ENCODE measurements around the gene SCYGR7.
"Not testable (repeated sequence)": the region's sequence is repeated elsewhere in the genome, so short reads cannot be mapped to it uniquely, and the experiment has no call there.

Gene SCYGR7, protein sequence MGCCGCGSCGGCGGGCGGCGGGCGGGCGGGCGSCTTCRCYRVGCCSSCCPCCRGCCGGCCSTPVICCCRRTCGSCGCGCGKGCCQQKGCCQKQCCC

DNA sequence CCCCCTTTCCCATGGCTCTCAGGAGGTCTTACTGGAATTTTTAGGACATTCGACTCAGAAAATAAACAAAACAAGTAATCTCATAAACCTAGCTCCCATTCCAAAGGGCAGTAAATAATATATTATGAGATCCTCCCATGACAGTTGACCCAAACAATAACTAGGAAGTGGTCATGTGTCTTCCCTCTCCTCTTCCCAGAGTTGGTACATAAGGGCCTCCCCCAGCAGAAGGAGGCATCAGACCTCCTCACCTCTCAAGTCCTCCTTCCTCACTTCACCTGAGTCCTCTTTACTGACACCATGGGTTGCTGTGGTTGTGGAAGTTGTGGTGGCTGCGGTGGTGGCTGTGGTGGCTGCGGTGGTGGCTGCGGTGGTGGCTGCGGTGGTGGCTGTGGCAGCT is at the start of gene SCYGR7:
TSS of gene SCYGR7 (plus strand) at position 301 of the 400 bp plus-strand sequence. CDS start at position 301, 0 bp downstream.
- no peak for DNase-seq (ENCODE audit: low spot score)

DNA sequence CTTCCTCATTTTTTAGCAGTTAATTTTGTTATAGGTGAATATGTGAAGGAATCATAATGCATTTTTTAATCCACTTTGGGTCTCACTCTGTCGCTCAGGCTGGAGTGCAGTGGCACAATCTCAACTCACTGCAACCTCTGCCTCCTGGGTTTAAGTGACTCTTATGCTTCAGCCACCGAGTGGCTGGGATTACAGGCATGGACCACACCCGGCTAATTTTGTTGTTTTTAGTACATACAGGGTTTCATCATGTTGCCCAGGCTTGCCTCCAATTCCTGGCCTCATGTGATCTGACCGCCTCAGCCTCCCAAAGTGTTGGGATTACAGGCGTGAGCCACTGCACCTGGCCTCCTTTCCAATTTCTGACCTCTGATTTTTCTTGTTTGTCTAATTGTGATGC is 43.9 kb upstream of the SCYGR7 start:
- no peak for DNase-seq (ENCODE audit: low spot score)

DNA sequence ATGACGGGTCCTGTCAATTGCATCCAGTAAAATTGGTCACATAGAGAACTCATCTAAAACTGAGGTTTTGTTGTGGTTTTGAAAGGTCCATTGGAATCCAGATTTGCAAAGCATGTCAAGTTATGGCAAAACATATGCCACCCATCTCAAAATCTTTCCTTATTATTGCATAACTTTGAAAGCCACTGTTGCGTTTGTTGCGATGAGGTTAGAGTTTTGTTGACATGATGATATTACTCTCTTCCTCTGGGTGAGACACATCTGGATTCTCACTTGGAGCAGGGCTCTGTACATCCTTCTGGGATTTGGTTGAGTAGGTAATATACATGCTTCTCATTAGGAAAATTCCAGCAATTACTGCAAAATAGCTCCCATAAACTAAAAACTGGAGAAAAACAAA is 40.9 kb upstream of the SCYGR7 start:
- DNase-seq (ENCODE audit: low spot score): no peak

DNA sequence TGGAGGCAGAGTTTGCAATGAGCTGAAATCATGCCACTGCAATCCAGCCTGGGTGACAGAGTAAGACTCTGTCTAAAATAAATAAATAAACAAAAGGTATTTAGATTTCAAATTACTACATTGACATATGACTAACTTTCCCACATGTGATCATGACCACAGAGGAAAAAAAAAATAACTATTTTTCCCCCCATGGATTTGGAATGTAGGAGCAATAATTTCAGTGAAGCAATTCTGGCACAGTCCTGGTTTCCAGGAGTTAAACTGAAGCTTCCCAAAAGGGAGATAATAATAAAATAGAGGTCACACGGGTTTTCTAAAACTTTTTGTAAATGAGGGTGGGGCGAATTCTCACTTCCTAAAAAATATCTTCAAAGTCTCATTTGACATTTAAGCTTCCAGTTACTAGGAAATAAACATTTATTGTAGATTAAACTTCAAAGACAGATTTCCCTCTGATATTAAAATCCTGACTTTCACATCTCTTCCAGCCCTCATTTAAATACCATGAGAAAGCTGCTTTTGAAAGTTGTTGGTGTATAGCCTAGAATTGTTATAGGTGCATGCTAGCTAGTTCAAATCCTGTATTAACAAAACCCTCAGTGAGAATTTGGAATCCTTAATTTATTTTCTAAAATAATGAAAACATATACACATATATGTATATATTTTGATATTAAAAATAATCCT is 31.0 kb upstream of the SCYGR7 start:
- no peak for DNase-seq (ENCODE audit: low spot score)

DNA sequence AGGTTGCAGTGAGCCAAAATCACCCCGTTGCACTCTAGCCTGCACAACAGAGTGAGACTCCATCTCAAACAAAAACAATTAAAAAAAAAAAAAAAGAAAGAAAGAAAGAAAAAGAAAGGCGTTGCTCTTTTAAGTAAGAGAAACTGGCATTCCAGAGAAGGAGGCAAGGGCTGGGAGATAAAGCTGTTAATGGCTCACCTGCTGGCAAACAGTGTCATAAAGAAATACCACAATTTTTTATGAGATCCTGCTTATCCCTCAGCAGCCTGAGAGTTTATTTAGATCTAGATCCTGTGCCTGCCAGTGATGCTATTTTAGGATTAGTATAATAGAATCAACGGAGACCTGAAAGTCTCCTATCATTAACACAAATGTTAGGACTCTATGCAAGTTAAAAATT is 26.6 kb upstream of the SCYGR7 start:
- DNase-seq (ENCODE audit: low spot score): no peak

DNA sequence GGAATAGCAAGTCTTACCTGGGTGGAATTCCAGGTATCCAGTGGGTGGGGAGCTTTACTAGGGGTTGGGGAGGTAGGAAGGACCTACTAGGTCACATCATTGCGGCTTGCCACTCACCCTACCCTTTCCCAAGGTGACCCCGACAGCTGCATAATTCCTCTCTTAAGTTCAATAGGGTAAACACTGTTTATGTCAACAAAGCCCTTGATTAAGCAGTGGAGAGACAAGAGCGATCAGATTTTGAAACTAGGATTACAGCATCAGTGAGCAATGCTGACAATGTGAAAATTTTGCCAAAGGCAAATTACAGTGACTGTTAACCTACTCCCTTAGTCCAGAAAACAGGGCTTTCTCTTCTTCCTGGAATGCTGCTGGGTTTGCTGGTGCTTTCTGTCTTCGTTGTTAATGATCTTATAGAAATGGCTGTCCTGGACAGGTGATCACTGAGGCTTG is 24.8 kb upstream of the SCYGR7 start:
- DNase-seq (ENCODE audit: low spot score): no peak

DNA sequence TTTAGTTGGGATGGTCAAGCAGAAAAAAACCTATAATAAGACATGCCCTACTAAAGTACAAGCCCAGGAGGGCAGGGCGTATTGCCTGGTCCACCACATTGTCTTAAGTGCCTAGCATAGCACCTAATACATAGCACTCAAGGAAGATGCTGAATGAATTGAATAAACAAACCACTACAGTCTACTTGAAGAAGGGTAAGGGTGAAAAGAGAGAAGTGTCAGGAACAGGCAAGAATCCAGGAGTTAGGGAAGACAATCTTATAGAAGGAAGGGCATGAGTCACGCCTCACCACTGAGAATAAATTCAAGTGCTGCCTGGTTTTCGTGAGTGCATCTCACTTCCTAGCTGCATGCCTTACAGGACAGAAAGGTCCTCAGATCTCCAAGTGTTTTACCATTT is 24.2 kb upstream of the SCYGR7 start:
- no peak for DNase-seq (ENCODE audit: low spot score)

DNA sequence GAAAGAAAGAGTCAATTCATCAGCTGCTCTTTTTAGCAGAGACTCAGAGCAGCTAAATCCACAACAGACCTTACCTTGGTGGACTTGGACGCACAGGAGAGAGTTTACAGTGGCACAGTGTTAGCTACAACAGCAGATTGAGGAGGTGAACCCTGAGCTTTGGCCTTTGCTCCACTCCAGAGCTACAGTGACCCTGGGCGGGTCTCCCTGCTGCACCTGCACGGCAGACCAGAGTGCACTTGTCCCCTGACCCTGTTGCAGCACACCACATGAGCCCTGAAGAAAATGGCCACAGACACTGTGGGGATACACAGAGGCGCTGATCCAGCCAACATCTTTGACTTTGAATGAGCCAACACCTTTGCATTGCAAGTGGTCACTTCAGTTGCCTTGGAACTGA is 21.3 kb upstream of the SCYGR7 start:
- no peak for DNase-seq (ENCODE audit: low spot score)

DNA sequence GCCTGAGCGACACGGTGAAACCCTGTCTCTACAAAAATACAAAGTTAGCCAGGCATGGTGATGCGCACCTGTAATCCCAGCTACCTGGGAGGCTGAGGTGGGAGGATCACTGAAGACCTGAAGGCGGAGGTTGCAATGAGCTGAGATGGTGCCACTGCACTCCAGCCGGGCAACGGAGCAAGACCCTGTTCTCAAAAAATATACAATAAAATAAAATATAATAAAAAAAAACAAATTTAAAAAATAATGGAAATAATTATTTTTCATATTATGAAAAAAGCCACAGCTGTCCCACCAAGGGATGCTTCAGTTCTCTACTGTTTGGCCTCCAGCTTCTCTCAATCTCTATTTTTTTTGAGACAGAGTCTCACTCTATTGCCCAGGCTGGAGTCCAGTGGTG is 20.7 kb upstream of the SCYGR7 start:
- no peak for DNase-seq (ENCODE audit: low spot score)

DNA sequence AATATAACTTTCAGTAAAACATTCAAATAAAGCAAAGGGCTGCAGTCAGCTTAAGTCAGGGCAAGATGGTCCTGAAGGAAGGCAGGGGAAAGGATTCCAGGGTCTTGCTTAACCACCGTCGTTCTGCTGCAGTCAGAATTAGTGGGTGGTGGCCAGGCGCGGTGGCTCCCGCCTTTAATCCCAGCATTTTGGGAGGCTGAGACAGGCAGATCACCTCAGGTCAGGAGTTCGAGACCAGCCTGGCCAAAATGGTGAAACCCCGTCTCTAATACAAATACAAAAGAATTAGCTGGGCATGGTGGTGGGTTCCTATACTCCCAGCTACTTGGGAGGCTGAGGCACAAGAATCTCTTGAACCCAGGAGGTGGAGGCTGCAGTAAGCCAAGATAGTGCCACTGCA is 17.1 kb upstream of the SCYGR7 start:
- no peak for DNase-seq (ENCODE audit: low spot score)

DNA sequence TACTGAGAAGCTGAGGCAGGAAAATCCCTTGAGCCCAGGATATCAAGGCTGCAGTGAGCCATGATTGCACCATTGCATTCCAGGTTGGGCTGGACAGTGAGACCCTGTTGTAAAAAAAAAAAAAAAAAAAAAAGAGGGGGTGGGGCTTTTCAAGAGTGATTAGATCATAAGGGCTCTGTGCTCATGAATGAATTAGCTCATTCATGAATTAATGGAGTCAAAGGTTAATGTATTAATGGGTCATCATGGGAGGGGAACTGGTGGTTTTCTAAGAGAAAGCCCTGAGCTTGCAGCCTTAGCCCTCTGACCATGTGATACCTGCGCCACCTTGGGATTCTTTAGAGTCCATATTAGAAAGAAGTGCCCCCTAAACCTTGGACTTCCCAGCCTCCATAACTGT is 14.8 kb upstream of the SCYGR7 start:
- no peak for DNase-seq (ENCODE audit: low spot score)

DNA sequence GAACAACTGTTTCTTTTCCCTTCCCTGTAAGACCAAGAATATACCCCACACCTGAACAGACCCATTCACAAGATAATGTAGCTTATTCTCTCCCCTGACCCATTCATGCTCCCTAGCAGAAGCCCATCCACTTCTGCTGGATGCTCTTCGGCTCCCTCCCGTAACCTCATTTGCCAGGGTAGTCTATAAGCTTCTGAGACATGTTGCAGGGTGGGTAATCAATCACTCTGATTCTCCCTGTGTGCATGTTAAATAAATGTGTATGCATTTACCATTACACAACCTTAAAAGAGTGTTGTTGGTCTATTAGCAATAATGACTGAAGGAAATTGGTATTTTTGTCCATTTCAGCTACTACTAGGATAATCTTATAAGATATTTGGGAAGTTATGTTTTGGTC is 11.6 kb upstream of the SCYGR7 start:
- no peak for DNase-seq (ENCODE audit: low spot score)

DNA sequence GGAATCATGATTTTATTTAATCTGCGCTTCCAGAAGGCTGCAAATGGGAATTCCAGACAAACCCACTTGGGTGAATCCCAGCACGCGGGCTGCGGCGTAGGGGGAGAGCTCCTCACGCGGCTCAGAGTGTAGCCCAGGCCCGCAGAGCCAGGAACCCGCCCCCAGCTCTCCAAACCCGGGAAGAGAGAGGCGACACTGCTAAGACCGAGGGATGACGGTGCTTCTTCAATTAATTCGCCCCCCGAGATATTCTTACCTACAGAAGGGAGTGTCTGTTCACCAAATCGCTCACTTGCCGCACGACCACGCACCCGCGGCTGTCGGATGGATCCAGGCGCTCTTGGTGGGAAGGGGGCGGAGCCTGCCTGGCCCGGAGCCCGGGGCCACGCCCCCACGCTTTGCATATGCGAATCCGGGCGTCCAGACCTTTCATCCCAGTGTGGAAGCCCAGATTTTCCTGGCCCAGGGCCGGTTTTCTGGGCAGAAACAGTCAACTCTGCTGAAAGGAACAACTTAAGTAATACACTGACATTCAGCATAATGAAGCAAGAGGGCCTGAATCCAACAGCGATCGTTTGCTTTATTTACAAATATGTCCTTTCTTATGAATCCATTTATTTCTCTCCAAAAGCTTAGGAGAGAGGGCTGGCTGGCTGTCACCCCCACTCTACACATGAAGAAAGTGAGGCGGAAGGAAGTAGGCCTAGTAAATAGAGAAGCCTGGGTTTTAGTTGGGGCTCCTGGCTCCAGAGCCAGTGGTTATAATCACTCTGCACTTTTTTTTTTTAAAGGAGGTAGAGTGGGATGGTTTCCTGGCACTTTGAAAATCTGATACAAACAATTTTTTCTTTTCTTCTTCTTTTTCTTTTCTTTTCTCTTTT is 10.2 kb upstream of the SCYGR7 start, which contains the start of gene SLC19A3:
TSS of gene SLC19A3 (minus strand) at position 342 of the 881 bp plus-strand sequence. CDS start 15,710 bp downstream, outside the sequence.
- peak; percentile 89 for DNase-seq (ENCODE audit: low spot score)

DNA sequence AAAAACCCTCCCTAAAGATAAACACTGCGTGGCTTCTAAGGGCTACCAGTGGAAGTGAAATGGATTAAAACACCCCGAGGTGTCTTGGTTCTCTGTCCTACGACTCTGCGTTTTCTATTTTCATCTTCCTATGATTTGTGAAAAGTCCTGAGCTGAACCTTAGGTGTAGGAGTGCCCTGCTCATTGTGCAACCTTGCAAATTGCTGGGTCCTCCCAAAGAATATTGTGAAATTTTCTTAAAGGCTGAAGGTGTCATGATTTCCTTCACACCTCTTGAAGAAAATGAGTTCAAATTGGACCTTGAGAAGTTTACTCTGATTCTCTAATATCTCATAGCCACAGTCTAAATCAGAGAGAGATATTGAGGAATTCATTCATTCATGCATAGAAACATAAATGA is 8.5 kb upstream of the SCYGR7 start:
- no peak for DNase-seq (ENCODE audit: low spot score)

DNA sequence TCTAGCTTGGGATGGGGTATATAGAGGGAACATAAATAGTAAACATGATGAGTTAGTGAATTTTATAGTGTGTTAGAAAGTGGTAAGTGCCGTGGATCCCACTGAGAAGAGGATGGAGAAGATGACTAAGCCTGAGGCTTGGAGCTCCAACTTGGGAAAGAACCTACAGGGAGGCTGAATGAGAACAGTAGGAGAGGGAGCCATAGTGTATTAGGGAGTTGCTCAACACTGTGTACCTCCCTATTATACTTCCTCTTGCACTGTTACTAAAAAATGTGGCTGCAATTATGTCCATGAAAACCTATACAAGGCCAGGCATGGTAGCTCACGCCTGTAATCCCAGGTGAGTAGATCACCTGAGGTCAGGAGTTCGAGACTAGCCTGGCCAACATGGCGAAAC is 7.5 kb upstream of the SCYGR7 start:
- no peak for DNase-seq (ENCODE audit: low spot score)

DNA sequence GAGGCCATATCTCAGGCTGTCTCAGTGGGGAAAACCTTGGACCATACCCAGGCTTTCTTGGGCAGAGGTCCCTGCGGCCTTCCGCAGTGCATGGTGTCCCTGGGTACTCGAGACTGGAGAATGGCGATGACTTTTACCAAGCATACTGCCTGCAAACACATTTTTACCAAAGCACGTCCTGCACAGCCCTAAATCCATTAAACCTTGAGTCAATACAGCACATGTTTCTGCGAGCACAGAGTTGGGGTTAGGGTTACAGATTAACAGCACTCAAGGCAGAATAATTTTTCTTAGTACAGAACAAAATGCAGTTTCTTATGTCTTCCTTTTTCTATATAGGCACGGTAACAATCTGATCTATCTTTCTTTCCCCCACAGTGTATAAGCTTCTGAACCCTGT is 5.3 kb upstream of the SCYGR7 start:
- not testable (repeated sequence) for DNase-seq (ENCODE audit: low spot score)

DNA sequence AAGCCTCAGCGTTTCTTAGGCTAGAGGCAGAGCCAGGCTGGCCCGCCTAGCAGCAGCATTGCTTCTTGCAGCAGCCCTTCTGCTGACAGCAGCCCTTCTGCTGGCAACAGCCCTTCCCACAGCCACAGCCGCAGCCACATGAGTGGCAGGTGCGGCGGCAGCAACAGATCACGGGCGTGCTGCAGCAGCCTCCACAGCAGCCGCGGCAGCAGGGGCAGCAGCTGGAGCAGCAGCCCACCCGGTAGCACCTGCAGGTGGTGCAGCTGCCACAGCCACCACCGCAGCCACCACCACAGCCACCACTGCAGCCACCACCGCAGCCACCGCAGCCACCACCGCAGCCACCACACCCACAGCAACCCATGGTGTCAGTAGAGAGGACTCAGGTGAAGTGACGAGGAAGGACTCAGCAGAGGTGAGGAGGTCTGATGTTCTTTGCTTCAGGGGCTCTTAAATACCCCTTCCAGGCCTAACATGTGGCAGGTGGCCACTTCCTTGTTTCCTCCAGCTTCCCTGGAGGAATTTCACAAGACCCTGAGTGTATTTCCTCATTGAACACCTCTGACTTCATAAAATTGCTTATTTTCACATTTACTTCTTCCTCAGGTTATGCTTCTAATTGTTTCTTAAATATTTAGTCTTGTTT is 3.6 kb upstream of the SCYGR7 start, which contains the start of gene SCYGR6:
TSS of gene SCYGR6 (minus strand) at position 364 of the 646 bp plus-strand sequence. CDS start at position 364, 0 bp downstream.
- DNase-seq (ENCODE audit: low spot score): no peak

DNA sequence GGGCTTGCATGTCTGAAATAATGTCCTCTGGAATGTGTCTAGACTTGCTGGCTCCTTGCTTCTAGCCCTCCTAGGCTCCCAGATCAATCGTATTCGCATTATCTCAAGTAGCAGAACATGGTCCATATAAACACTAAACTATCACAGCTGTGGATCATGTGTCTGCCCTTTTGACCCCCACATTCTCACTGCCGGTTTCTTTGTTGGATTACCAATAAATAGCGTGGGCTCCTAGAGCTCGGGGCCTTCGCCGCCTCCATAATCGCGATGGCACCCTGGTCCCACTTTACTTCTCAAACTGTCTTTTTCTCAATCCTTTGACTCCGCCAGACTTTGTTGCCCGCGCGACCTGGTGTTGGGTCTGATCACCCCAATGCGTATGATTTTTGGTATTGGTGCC is 11.2 kb downstream of the SCYGR7 start:
- DNase-seq (ENCODE audit: low spot score): no peak

DNA sequence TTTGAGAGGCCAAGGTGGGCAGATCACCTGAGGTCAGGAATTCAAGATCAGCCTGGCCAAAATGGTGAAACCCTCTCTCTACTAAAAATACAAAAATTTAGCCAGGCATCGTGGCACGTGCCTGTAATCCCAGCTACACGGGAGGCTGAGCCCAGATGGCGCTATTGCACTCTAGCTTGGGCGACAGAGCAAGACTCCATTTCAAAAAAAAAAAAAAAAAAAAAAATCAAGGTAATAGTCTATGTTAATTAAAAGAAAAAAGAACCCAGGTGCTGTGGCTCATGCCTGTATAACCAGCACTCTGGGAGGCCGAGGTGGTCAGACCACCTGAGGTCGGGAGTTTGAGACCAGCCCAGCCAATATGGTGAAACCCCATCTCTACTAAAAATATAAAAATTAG is 12.6 kb downstream of the SCYGR7 start:
- not testable (repeated sequence) for DNase-seq (ENCODE audit: low spot score)

DNA sequence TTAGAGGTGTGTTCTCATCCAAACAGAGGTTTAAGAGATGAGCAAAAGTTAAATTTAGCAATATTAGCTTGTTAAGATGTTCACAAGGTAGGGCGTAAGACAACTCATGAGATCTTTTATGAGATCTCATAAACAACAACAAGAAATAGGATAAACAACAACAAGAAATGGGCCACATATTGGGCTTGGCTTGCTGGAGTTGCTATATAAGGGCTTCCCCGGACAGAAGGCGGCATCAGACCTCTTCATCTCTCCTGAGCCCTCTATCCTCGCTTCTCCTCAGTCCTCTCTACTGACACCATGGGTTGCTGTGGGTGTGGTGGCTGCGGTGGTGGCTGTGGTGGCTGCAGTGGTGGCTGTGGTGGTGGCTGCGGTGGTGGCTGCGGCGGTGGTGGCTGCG is 17.5 kb downstream of the SCYGR7 start, which contains the start of gene SCYGR8:
TSS of gene SCYGR8 (plus strand) at position 301 of the 400 bp plus-strand sequence. CDS start at position 301, 0 bp downstream.
- DNase-seq (ENCODE audit: low spot score): no peak

DNA sequence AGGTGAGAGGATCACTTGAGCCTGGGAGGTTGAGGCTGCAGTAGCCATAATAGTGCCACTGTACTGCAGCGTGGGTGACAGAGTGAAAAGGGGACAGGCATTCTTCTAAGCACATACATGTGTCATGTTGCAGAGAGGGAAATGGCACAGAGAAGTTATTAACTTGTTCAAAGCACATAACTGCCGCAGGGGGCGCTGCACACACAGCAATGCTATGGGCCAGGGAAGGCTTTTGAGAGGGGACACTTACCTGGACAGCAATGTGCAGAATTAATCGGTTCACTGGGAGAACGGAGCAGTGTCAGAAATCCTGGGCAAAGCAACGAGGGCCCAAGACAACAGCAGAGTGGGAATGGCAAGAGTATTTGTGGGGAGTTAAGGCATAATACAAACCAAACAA is 19.9 kb downstream of the SCYGR7 start:
- DNase-seq (ENCODE audit: low spot score): peak; percentile 70

DNA sequence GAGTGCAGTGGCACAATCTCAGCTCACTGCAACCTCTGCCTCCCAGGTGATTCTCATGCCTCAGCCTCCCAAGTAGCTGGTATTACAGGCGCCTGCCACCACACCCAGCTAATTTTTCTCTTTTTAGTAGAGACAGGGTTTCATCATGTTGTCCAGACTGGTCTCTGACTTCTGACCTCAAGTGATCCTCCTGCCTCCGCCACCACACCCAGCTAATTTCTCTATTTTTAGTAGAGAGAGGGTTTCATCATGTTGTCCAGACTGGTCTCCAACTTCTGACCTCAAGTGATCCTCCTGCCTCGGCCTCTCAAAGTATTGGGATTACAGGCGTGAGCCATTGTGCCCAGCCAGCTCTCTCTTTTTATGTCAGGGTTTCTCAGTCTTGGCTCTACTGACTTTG is 28.1 kb downstream of the SCYGR7 start:
- DNase-seq (ENCODE audit: low spot score): not testable (repeated sequence)

All from ecto neural progenitor cell (in vitro differentiated cells).